Measurements from ENCODE around the gene TPK1.

TPK1 gene

GRCh38 chr7:144407266-144407931, 428.5 kb downstream of the TPK1 start:
- DNase-seq (ENCODE audit: low read depth), result no peak

GRCh38 chr7:144404946-144405345, 430.9 kb downstream of the TPK1 start:
- DNase-seq (ENCODE audit: low read depth), result no peak

- DNase-seq (ENCODE audit: low read depth), result no peak
Measured at GRCh38 chr7:144403649-144404061, 432.2 kb downstream of the TPK1 start, which contains the start of gene NOBOX. TSS of gene NOBOX (minus strand) at chr7:144403693.

- DNase-seq (ENCODE audit: low read depth), result no peak
Measured at GRCh38 chr7:144403102-144403501, 432.8 kb downstream of the TPK1 start.
